Thyroid gland (tissue), 4 donors: ENCODE data around the gene SPPL2A.
"Not testable (repeated sequence)": the region's sequence is repeated elsewhere in the genome, so short reads cannot be mapped to it uniquely, and the experiment has no call there.

Experiments
- POLR2A ChIP-seq, 2 donors: fragments of 450-650 bp; IDR thresholded peaks; one replicate each; pipeline ENCODE4 v1.6.1; 2017; ENCODE audit warnings: antibody characterized with exemption in 2 of 2, mild to moderate bottlenecking in 2 of 2, moderate library complexity in 1 of 2
- TF ChIP-seq, protein P1 (sequence below), 6 experiments: fragments of 200-600 bp in 3 of 6; fragments of 450-650 bp in 3 of 6; sonication (generic) in 3 of 6; IDR thresholded peaks; one replicate each; pipeline ENCODE4 v1.5.1; 2016 to 2019; ENCODE audit warnings: antibody characterized with exemption in 6 of 6, mild to moderate bottlenecking in 2 of 6, inconsistent platforms in 1 of 6, moderate library complexity in 1 of 6

DNA sequence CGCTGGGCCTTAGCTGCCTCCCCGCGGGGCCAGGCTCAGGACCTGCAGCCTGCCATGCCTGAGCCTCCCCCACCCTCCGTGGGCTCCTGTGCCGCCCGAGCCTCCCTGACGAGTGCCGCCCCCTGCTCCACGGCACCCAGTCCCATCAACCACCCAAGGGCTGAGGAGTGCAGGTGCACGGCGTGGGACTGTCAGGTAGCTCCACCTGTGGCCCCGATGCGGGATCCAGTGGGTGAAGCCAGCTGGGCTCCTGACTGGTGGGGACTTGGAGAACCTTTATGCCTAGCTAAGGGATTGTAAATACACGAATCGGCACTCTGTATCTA, 46.6 kb upstream of the SPPL2A start:
- TF ChIP-seq, protein P1, sequence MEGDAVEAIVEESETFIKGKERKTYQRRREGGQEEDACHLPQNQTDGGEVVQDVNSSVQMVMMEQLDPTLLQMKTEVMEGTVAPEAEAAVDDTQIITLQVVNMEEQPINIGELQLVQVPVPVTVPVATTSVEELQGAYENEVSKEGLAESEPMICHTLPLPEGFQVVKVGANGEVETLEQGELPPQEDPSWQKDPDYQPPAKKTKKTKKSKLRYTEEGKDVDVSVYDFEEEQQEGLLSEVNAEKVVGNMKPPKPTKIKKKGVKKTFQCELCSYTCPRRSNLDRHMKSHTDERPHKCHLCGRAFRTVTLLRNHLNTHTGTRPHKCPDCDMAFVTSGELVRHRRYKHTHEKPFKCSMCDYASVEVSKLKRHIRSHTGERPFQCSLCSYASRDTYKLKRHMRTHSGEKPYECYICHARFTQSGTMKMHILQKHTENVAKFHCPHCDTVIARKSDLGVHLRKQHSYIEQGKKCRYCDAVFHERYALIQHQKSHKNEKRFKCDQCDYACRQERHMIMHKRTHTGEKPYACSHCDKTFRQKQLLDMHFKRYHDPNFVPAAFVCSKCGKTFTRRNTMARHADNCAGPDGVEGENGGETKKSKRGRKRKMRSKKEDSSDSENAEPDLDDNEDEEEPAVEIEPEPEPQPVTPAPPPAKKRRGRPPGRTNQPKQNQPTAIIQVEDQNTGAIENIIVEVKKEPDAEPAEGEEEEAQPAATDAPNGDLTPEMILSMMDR (IDR thresholded peaks at IDR 0.05) = not testable (repeated sequence)
- TF ChIP-seq POLR2A (IDR thresholded peaks at IDR 0.05) = not testable (repeated sequence)
